ENCODE results near the gene NARF. TPM values are rescaled to one million over a fixed set of nuclear protein-coding genes. Genes with fewer than 3 reads are reported as not detected.
A peak's percentile ranks its signal among the peaks of the same experiment; 100 is the strongest.
"Not testable (repeated sequence)": the region's sequence is repeated elsewhere in the genome, so short reads cannot be mapped to it uniquely, and the experiment has no call there.

Gene NARF
- total RNA-seq, 2 experiments from 2014 or later: 63.9 to 65.4 TPM

- H3K36me3 Mint-ChIP-seq (ENCODE audit: low read depth): peaks cover 5% of the 10 kb centered on the region
- H3K4me3 Mint-ChIP-seq: no peak overlapping the region
- H3K27me3 Mint-ChIP-seq: no peaks in the 10 kb centered on the region
- DNase-seq (no peak), ATAC-seq (no peak)
- POLR2A ChIA-PET: interaction anchor here (2.4 kb wide), 1 partner anchor 14 kb away, joined by 7 read pairs; no protein-coding TSS in a partner anchor
- CTCF ChIA-PET: interaction anchor here (1.2 kb wide), 1 partner anchor 8 kb away, joined by 3 read pairs; no protein-coding TSS in a partner anchor
- no peak for TF ChIP-seq CTCF (IDR thresholded peaks at IDR 0.05)
- H3K4me1 Mint-ChIP-seq (ENCODE audit: low read depth): peaks cover 61% of the 10 kb centered on the region
- intact Hi-C loops (cut with micrococcal nuclease): no loop called here
- no peaks in the 10 kb centered on the region for H3K9me3 Mint-ChIP-seq
- H3K27ac Mint-ChIP-seq: no peak overlapping the region
Observed at GRCh38 chr17:82534401-82534812, 75.9 kb downstream of the NARF start.

GRCh38 chr17:82536512-82537201 lies 78.1 kb downstream of the NARF start:
- no peak for ATAC-seq
- TF ChIP-seq CTCF (IDR thresholded peaks at IDR 0.05): no peak
- POLR2A ChIA-PET: interaction anchor here (0.6 to 2.4 kb wide), 4 partner anchors 13 to 76 kb away, joined by 3 to 7 read pairs (median 4); no protein-coding TSS in a partner anchor
- H3K4me1 Mint-ChIP-seq (ENCODE audit: low read depth): peaks cover 52% of the 10 kb centered on the region
- intact Hi-C loops (cut with micrococcal nuclease): no loop called here
- DNase-seq: no peak
- H3K9me3 Mint-ChIP-seq: no peaks in the 10 kb centered on the region
- H3K36me3 Mint-ChIP-seq (ENCODE audit: low read depth): peaks cover 5% of the 10 kb centered on the region
- H3K27ac Mint-ChIP-seq: peak overlapping the region; percentile 76
- CTCF ChIA-PET: interaction anchor here (0.8 to 3.2 kb wide), 4 partner anchors 8 to 18 kb away, joined by 3 to 23 read pairs (median 6); no protein-coding TSS in a partner anchor
- H3K27me3 Mint-ChIP-seq: no peaks in the 10 kb centered on the region
- no peak overlapping the region for H3K4me3 Mint-ChIP-seq

GRCh38 chr17:82537228-82537627 lies 78.7 kb downstream of the NARF start:
- H3K36me3 Mint-ChIP-seq (ENCODE audit: low read depth); DNase-seq; H3K9me3 Mint-ChIP-seq; H3K27me3 Mint-ChIP-seq; H3K27ac Mint-ChIP-seq; H3K4me3 Mint-ChIP-seq; ATAC-seq; intact Hi-C loops (cut with micrococcal nuclease): not testable (repeated sequence)
- CTCF ChIA-PET: interaction anchor here (0.8 to 3.2 kb wide), 4 partner anchors 9 to 18 kb away, joined by 3 to 23 read pairs (median 6); no protein-coding TSS in a partner anchor
- POLR2A ChIA-PET: interaction anchor here (1.4 kb wide), 1 partner anchor 13 kb away, joined by 3 read pairs; no protein-coding TSS in a partner anchor
- H3K4me1 Mint-ChIP-seq (ENCODE audit: low read depth): peaks cover 52% of the 10 kb centered on the region

GRCh38 chr17:82539076-82539475 lies 80.5 kb downstream of the NARF start:
- intact Hi-C loops (cut with micrococcal nuclease); DNase-seq; H3K9me3 Mint-ChIP-seq; H3K36me3 Mint-ChIP-seq (ENCODE audit: low read depth); H3K27me3 Mint-ChIP-seq; ATAC-seq; H3K4me3 Mint-ChIP-seq; POLR2A ChIA-PET: not testable (repeated sequence)
- peaks cover 50% of the 10 kb centered on the region for H3K4me1 Mint-ChIP-seq (ENCODE audit: low read depth)
- H3K27ac Mint-ChIP-seq: peak overlapping the region; percentile 51
- CTCF ChIA-PET: interaction anchor here (0.5 to 1.3 kb wide), 3 partner anchors 15 to 645 kb away, joined by 3 to 4 read pairs (median 3); partner anchors contain the start of gene FOXK2

Other genes starting within 250 kb of the NARF start
- 10 to 100 TPM; 56.6 to 64.2 TPM for gene CCDC57, start 245.9 kb upstream of the NARF start, total RNA-seq
- 100 to 1,000 TPM; 183 to 193 TPM for gene SLC16A3, start 229.7 kb upstream of the NARF start, total RNA-seq
- gene CSNK1D, start 185.0 kb upstream of the NARF start, total RNA-seq: 10 to 100 TPM; 90.6 to 97.0 TPM
- gene CD7, start 141.1 kb upstream of the NARF start, total RNA-seq: 100 to 1,000 TPM; 289 to 292 TPM
- under 1 TPM; 0.45 to 0.50 TPM for gene SECTM1, start 125.0 kb upstream of the NARF start, total RNA-seq
- not detected for gene TEX19, start 99.5 kb upstream of the NARF start, total RNA-seq
- gene UTS2R, start 87.0 kb upstream of the NARF start, total RNA-seq: not detected
- gene HEXD, start 40.4 kb upstream of the NARF start, total RNA-seq: 10 to 100 TPM; 21.8 to 21.9 TPM
- gene OGFOD3, start 40.2 kb upstream of the NARF start, total RNA-seq: 10 to 100 TPM; 22.0 to 25.0 TPM
- 100 to 1,000 TPM; 189 to 192 TPM for gene CYBC1, start 8.0 kb upstream of the NARF start, total RNA-seq
- gene FOXK2, start 61.0 kb downstream of the NARF start, total RNA-seq: 10 to 100 TPM; 55.6 to 59.5 TPM
- 100 to 1,000 TPM; 127 to 132 TPM for gene WDR45B, start 189.7 kb downstream of the NARF start, total RNA-seq
- 1 to 10 TPM; 1.6 to 3.4 TPM for gene RAB40B, start 240.0 kb downstream of the NARF start, total RNA-seq

All from activated CD8-positive, alpha-beta T cell treated with anti-CD3 and anti-CD28 coated beads for 36 hours (primary cell).